ENCODE measurements around the gene TMOD3.

The TMOD3 gene

DNA sequence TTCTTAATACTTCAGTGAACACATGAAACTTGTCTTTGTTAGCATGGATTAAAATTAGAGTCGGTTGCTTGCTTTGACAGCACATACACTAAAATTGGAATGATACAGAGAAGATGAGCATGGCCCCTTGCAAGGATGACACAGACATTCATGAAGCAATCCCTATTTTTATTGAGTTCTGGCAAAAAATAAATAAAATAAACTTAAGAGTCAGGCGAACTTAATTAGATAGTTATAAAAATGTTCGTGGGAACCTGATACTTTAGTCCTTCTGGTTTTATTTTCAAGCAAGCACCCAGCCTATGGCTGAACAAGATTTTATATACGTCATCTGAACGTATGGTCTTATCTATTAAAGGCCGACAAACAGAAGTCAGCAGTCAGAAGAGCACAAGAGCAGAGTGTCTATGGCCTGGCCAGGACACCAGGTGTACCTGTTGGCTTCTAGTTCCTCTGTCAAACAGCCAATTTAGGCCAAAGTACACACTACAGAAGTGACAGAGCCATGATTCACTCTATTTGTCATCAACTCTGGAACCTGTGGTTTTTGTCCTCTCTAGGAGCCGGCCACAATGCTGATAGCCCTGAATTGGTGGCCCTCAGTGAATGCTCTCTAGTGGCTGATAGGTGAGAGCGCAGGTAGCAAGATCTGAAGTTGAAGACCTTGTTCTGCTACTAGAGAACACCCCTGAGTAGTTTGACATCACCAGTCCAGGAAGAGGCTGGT, 77.8 kb downstream of the TMOD3 start:
- TF ChIP-seq, protein P1, sequence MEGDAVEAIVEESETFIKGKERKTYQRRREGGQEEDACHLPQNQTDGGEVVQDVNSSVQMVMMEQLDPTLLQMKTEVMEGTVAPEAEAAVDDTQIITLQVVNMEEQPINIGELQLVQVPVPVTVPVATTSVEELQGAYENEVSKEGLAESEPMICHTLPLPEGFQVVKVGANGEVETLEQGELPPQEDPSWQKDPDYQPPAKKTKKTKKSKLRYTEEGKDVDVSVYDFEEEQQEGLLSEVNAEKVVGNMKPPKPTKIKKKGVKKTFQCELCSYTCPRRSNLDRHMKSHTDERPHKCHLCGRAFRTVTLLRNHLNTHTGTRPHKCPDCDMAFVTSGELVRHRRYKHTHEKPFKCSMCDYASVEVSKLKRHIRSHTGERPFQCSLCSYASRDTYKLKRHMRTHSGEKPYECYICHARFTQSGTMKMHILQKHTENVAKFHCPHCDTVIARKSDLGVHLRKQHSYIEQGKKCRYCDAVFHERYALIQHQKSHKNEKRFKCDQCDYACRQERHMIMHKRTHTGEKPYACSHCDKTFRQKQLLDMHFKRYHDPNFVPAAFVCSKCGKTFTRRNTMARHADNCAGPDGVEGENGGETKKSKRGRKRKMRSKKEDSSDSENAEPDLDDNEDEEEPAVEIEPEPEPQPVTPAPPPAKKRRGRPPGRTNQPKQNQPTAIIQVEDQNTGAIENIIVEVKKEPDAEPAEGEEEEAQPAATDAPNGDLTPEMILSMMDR (IDR thresholded peaks at IDR 0.05): peak; percentile 50; the same call in 1 of the 2 replicates

DNA sequence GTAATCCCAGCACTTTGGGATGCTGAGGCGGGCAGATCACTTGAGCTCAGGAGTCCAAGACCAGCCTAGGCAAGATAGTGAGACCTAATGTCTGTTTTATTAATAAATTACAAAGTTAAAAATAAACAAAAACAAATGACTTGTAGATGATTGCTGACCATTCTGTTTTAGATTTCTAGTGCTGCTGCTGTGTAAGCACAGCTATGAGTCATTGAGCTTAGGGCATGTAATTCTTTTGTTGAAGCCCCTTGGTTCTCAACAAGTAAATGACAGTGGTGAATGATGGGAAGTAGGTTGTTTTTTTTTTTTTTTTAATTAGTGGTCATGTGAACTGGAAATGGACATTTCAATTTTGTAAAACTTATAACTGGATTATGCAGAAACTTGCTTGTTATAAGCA, 78.9 kb downstream of the TMOD3 start:
- TF ChIP-seq, protein P1 (IDR thresholded peaks at IDR 0.05): no peak

DNA sequence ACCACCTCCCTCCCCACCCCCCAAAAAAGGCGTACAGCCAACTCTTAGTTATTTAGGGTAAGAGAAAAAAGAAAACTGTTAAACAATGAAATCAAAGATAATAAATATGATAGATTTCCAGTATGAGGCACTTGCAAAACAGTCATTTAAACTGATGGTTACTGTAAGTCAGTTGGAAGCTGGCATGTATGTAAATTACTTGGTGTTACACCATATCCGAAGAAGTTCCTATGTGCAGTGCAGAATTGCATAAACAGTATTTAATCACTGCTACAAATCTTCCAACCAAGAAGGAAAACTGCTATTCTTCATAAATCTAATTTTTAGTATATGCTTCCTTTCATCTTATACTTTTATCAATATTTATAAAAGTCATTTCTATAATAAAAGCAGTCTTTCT, 80.1 kb downstream of the TMOD3 start:
- TF ChIP-seq, protein P1 (IDR thresholded peaks at IDR 0.05): no peak

DNA sequence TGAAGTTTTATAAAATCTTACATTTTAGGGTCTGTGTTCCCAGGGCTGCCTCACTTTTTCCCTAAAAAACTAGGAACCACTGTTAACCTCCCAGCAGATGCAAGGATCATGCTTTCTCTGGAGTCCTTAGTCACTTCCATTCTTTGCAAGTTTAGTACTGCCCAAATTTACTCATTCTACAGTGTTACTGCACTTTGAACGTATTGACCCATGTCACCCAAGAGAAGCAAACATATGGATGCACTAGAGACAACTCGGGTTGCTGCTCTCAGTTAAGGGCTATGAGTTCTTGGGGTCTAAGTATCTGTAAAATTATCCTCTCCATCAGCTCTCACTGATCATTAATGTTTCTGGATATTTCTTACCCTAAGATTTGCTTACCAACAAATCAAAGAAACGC, 83.1 kb downstream of the TMOD3 start:
- TF ChIP-seq, protein P1 (IDR thresholded peaks at IDR 0.05): no peak

DNA sequence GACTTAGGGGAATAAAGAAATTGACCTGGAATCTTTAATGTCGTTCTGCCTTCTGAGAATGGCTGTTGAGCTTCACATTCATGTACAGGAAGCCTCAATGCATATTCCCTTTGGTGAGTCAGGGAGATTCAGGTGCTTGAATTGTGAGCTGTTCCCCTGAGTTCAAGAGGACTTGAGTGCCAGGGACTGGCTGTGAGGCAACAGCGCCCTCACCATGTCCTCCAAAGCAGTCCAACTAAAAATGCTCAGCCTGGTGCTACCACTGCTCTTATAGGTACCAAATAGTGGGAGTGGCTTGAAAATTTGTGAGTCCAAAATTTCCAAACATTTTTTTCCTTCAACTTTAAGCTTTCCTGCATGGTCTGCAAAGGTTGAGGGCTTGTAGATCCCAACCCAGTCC, 88.0 kb downstream of the TMOD3 start:
- TF ChIP-seq, protein P1 (IDR thresholded peaks at IDR 0.05): peak; percentile 26; the same call in 1 of the 2 replicates

DNA sequence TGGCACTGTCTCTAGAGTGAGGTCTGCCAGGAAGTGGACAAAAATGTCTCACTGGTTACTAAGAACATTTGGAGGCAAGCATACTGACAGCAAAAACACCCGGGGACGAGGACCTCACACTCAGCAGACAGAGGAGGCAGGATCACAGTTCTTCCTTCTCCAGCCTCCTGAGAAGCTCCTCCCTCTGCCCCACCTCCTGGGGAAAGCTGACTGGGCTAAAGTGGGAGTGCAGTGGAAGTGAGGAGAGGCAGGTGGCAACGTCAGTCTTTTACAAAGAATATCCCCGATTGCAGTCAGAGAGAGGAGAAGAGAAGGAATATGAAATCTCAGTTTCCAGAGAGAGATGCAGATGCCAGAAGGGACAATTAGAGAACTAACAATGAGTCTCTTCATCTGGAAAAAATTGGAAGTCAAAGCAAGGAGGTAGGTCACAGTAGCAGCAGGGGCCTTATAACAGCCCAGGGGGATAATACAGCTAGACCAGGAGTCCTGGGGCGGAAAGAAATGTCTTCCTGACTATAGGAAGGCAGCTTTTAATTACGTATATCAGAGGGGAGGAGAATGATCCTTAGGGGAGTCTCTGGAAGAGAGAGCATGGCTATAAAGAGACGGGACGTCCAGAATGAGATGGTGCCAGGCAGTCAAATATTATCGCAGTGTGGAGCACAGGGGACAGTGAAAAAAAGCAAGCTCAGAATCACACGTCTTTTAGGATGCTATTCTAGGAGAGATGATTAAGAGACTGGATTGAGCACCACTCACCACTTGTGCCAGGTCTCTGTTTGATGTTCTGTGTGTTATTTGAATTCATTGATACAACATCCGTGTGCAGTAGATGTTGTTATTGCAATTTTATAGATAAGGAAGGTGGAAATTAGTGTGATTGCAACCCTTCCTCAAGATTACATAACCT, 95.0 kb downstream of the TMOD3 start:
- TF ChIP-seq, protein P1 (IDR thresholded peaks at IDR 0.05): no peak

DNA sequence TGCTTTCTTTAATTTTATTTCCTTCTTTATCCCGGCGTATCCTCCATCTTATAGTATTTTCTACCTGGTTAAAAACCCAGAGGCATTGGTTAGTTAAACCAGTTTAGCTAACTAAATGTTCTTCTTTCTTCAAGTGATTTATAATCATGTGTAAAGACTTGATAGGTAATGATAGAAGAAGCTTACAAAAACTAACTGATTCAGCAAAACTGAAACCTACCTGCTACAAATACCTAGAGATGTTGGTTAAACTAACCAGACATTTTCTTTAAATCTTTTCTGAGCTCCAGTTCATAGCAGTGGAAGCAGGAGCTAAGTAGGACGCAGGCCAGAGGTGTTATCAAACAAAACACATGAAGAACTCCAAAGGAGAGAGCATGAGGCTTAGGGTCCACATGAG, 97.4 kb downstream of the TMOD3 start:
- TF ChIP-seq, protein P1 (IDR thresholded peaks at IDR 0.05): no peak

Data from LNCAP (cell line).